ENCODE measurements around the gene PRCC. TPM values are rescaled to one million over a fixed set of nuclear protein-coding genes. Genes with fewer than 3 reads are reported as not detected.
A peak's percentile ranks its signal among the peaks of the same experiment; 100 is the strongest.

Gene PRCC
- total RNA-seq, 1 donor from 2014 or later: 56.0 TPM

DNA sequence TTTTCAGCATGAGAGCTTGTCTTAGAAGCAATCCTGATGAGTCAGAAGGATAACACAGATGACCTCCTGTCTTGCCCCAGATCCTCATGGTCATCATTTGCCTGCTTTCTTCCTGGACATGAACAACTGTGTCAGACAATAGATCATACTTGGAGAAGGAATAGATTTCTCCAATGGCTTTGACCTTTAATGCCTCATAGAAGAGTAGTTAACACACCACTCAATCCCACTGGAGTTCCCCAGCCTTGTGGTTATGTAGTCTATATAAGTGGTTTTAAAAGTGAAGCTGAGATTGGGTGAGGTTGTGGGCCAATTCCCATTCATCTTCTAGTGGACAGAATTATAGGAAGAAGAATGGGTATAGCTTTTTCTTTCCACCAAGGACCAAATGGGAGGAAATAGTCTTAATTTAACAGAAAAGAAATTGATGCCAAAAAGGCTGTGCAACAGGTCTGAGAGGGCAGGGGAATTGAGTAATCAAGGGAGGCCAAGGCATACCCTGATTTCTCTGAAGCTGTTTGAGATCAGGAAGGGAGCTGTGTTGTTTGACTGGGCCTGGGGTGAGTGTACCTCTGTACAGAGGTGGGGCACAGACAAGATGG lies 14.4 kb downstream of the PRCC start:
- TF ChIP-seq CTCF (IDR thresholded peaks at IDR 0.05; ENCODE audit: insufficient read depth, low read length, poor library complexity, severe bottlenecking): no peak
- Histone ChIP-seq H3K27me3 (ENCODE audit: control insufficient read depth, insufficient read depth, low read length) (no peaks in the 10 kb centered on the region), H3K36me3 (ENCODE audit: control insufficient read depth, insufficient read depth, low read length) (no peaks in the 10 kb centered on the region), H3K4me3 (ENCODE audit: low read depth, low read length) (no peak overlapping the region)
- DNase-seq (ENCODE audit: low read depth): peak; percentile 42

GRCh38 chr1:156785458-156785857 lies 18.1 kb downstream of the PRCC start:
- no peak overlapping the region for H3K4me3 ChIP-seq (ENCODE audit: low read depth, low read length)
- no peaks in the 10 kb centered on the region for H3K36me3 ChIP-seq (ENCODE audit: control insufficient read depth, insufficient read depth, low read length)
- H3K27me3 ChIP-seq (ENCODE audit: control insufficient read depth, insufficient read depth, low read length): no peaks in the 10 kb centered on the region
- DNase-seq (ENCODE audit: low read depth): no peak
- no peak for TF ChIP-seq CTCF (IDR thresholded peaks at IDR 0.05; ENCODE audit: insufficient read depth, low read length, poor library complexity, severe bottlenecking)

DNA sequence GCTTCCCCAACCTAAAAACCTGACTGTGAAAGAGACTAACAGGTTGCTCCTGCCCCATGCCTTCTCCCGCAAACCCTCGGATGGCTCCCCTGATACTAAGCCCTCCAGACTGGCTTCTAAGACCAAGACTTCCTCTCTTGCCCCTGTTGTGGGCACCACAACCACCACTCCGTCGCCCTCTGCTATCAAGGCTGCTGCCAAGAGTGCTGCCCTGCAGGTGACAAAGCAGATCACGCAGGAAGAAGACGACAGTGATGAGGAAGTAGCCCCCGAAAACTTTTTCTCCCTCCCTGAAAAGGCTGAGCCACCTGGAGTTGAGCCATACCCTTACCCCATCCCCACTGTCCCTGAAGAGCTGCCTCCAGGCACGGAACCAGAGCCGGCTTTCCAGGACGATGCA lies 19.3 kb downstream of the PRCC start:
- no peak for TF ChIP-seq CTCF (IDR thresholded peaks at IDR 0.05; ENCODE audit: insufficient read depth, low read length, poor library complexity, severe bottlenecking)
- no peak for DNase-seq (ENCODE audit: low read depth)
- Histone ChIP-seq H3K36me3 (ENCODE audit: control insufficient read depth, insufficient read depth, low read length) (peaks cover 1% of the 10 kb centered on the region), H3K4me3 (ENCODE audit: low read depth, low read length) (no peak overlapping the region), H3K27me3 (ENCODE audit: control insufficient read depth, insufficient read depth, low read length) (no peaks in the 10 kb centered on the region)

- H3K27me3 ChIP-seq (ENCODE audit: control insufficient read depth, insufficient read depth, low read length): no peaks in the 10 kb centered on the region
- peaks cover 3% of the 10 kb centered on the region for H3K36me3 ChIP-seq (ENCODE audit: control insufficient read depth, insufficient read depth, low read length)
- TF ChIP-seq CTCF (IDR thresholded peaks at IDR 0.05; ENCODE audit: insufficient read depth, low read length, poor library complexity, severe bottlenecking): no peak
- DNase-seq (ENCODE audit: low read depth): no peak
- no peak overlapping the region for H3K4me3 ChIP-seq (ENCODE audit: low read depth, low read length)
Measured at GRCh38 chr1:156788136-156788535, 20.8 kb downstream of the PRCC start.

DNA sequence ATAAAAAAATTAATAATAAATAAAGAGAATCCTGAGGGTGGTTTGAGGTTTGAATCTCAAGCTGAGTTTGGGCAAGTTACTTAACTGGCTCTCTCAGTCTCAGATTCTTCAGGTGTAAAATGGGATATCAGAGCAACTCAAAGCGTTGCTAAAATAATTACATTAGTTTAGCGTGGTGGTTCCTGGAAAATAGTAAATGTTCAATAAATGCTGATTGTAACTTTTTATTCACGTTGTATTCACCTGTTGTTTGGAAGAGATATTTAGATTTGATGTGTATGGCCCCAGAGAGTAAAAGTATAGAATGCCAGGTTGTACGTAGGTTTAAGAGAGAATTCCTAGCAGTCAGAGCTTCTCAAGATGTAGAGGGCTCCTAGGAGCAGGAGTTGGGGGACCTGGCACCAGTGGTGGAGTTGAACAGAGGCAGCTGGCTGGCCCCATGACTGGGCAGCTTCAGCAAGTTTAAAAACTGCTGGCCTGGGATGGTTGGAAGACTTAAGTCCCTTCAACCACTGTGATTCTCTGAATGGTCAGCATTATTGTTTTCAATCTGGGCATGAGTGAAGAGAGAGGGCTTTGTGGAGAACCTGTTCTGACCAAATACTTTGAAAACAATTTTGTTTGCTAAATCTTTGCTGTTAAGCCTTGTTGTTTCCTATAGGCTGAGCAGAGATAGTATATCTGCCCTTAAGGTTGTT lies 22.4 kb downstream of the PRCC start:
- no peak for DNase-seq (ENCODE audit: low read depth)
- no peak overlapping the region for H3K4me3 ChIP-seq (ENCODE audit: low read depth, low read length)
- peaks cover 4% of the 10 kb centered on the region for H3K36me3 ChIP-seq (ENCODE audit: control insufficient read depth, insufficient read depth, low read length)
- no peak for TF ChIP-seq CTCF (IDR thresholded peaks at IDR 0.05; ENCODE audit: insufficient read depth, low read length, poor library complexity, severe bottlenecking)
- H3K27me3 ChIP-seq (ENCODE audit: control insufficient read depth, insufficient read depth, low read length): no peaks in the 10 kb centered on the region
